GM12864 (cell line): ENCODE results near the gene IGDCC3.
A peak's percentile ranks its signal among the peaks of the same experiment; 100 is the strongest.

Experiments used
- DNase-seq: peaks from one replicate; pipeline ENCODE4 v3.0.0-alpha.2; 2011; ENCODE audit warnings: low read depth
- H3K4me3 ChIP-seq: 2 replicates; pipeline ENCODE4 v1.5.1; 2011; ENCODE audit warnings: mild to moderate bottlenecking, low read depth, low read length, control low read depth
- TF ChIP-seq, protein P1 (sequence below): IDR thresholded peaks from 2 replicates; pipeline ENCODE4 v1.5.1; 2011; ENCODE audit warnings: low read depth, mild to moderate bottlenecking, moderate library complexity, low read length, control low read depth, inconsistent platforms; ENCODE audit errors: missing control alignments

Gene IGDCC3

GRCh38 chr15:65406424-65407000 is 28.7 kb upstream of the IGDCC3 start:
- no peak overlapping the region for H3K4me3 ChIP-seq
- DNase-seq, result no peak
- TF ChIP-seq, protein P1, sequence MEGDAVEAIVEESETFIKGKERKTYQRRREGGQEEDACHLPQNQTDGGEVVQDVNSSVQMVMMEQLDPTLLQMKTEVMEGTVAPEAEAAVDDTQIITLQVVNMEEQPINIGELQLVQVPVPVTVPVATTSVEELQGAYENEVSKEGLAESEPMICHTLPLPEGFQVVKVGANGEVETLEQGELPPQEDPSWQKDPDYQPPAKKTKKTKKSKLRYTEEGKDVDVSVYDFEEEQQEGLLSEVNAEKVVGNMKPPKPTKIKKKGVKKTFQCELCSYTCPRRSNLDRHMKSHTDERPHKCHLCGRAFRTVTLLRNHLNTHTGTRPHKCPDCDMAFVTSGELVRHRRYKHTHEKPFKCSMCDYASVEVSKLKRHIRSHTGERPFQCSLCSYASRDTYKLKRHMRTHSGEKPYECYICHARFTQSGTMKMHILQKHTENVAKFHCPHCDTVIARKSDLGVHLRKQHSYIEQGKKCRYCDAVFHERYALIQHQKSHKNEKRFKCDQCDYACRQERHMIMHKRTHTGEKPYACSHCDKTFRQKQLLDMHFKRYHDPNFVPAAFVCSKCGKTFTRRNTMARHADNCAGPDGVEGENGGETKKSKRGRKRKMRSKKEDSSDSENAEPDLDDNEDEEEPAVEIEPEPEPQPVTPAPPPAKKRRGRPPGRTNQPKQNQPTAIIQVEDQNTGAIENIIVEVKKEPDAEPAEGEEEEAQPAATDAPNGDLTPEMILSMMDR, result no peak

DNA sequence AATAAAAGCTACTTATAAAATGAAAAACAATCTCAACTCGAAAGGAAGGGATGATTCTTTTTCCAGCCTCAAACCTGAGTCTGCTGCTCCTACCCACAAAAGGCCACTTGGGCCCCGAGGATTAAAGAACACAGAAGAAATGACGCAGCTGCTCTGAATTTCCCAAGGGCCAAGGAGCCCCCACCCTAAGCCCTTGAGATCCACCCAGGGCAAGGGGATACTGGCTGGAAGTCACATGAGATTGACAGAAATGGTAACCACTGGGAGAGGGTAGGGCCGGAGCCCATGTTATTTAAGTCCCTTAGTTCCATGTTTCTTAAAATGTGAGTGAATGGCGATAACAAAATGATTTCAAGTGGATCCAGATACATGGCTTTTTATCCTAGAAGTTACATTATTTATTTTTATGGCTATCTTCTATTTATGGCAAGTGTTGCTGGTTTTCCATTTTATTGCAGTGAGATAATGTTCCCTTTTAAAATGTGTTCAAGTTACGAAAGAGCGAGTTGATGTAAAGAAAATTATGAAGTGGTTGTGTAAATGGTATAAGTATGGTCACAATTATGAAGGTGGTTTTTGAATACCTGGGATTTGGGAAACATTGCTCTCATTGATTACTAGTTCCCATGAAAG is 28.1 kb upstream of the IGDCC3 start:
- DNase-seq, result no peak
- no peak overlapping the region for H3K4me3 ChIP-seq
- TF ChIP-seq, protein P1, result no peak

- no peak for DNase-seq
- H3K4me3 ChIP-seq, result no peak overlapping the region
- TF ChIP-seq, protein P1, result no peak
Measured at GRCh38 chr15:65404186-65404872, 26.5 kb upstream of the IGDCC3 start.

GRCh38 chr15:65402961-65403360 is 25.2 kb upstream of the IGDCC3 start:
- no peak overlapping the region for H3K4me3 ChIP-seq
- no peak for DNase-seq
- TF ChIP-seq, protein P1, result no peak

DNA sequence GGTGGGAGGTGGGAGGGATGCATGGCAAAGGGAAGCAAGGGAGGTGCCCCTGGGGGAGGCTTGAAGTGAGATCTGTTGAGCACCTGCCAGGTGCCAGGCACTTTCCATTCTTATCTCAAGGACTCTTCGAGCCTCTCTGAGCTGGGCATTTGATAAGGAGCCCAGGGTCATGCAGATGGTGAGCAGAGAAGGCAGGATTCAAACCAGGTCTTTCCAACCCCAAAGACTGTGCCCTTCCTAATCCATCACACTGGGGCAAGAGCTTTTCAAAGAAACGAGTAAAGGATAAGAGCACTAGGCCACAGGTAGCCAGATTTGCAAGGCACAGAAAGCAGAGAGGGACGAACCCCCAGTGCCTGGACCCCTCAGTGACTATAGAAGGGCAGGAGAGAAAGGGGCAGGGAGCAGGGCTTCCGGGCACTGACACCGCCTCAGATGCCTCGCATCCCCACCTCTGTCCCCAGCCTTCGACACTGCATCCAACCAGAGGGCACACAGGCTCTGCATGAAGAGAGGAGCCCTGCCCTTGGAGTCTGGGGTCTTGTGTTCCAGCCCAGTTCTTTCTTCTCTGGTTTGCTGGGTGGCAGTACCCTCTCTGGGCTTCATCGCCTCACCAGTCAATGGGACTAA is 23.9 kb upstream of the IGDCC3 start:
- no peak overlapping the region for H3K4me3 ChIP-seq
- TF ChIP-seq, protein P1, result no peak
- DNase-seq, result no peak

DNA sequence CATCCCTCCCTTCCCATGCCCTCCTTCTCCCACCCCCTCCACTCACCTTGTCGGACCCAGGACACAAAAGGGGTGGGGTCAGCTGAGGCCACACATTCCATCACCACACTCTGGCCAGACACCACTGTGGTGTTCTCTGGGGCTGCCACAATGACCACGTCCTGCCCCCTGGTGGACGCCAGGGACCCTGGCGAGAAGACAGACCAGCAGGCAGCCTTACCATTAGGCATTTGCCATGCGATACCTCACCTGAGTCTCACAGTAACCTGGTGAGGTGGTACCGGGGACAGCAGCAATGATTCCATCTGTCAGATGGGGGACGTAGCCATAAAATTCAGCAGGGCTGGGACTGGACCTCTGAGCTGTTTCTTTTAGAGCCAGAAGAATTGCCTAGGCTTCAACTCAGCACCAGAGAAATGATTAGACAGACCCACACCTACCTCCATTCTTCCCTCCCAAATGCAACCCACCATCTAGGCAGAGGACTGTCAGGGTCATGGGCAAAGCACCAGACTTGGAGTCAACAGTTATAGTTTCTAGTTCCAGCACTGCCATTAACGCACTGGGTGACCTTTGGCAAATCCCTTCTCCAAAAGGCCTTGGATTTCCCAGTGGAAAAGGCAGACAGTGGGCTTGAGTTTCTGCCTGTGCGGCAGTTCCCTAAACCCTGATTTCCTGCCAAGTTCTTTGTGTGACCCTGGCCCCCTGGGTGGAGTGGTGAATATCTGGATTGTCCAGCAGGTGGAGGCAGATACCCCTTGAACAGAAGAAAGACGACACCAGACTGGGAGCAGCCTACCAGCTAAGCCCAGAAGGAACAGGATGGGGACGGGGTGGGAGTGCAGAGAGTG is 23.2 kb upstream of the IGDCC3 start:
- H3K4me3 ChIP-seq, result no peak overlapping the region
- DNase-seq, result peak; percentile 22
- TF ChIP-seq, protein P1, result peak; percentile 89
